Measurements from ENCODE around the gene MOSMO.
"Not testable (repeated sequence)": the region's sequence is repeated elsewhere in the genome, so short reads cannot be mapped to it uniquely, and the experiment has no call there.

MOSMO gene

DNA sequence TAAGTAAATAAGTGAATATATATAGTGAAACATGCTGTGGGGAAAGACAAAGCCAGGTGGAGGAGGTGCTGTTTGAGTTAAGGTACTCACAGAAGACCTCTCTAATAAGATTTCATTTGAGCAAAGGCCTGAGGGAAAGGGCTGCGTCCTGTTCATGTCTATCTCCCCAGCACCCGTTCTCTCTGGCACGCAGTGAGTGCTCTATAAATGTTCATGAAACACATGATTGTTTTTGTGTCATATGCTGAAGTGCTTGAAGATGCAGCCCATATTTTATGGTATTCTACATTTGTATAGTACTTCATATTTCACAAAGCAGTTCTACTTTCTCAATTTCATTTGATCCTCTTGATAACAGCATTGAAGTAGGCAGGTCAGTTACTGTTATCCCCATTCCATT, 85.4 kb downstream of the MOSMO start:
- no peak for DNase-seq (ENCODE audit: low spot score)

DNA sequence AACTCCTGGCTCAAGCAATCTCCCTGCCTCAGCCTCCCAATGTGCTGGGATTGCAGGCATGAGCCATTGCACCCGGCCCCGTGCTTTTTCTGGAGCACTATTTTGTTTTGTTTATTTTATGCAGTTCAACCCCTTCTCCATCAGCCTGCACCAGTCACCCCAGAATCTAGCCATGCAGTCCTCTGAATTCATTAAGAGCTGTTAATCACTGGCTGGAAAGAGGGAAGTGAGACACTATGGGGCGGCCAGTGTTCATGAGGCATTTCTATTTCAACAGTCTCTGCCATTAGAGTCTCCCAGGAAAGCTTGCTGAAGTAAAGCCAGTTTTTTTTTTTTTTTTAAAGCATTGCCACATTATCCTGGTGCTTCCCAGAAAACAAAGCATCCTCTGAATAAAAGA, 86.1 kb downstream of the MOSMO start:
- no peak for DNase-seq (ENCODE audit: low spot score)

DNA sequence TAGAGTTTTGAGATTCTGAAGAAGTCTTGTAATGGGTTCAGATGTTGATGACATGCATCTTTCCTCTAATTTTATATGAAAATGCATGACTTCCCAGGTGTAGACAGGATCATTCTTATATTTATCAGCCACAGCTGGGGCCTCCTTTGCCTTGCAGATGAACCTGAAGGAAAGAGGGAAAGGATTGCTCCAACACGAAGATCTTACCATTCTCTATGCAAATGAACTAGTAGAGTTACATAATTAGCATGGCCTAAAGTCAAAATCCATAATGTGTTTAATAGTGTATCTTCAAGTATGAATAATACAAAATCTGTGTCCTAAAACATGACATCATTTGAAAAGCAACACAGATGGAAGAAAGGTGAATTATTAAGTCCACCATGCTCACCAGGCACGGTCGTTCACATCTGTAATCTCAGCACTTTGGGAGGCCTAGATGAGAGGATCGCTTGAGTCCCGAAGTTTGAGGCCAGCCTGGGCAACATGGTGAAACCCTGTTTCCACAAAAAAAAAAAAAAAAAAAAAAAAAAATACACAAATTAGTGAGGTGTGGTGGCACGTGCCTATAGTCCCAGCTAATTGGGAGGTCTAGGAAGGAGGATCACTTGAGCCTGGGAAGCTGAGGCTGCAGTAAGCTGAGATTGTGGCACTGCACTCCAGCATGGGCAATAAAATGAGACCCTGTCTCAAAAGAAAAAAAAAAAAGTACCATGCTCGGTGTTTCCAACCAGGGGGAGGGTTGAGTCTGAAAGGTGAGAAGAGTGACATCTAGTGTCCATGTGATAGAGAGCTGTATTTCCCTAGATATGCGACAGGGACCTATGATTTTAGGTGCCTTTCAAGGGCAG, 90.7 kb downstream of the MOSMO start:
- DNase-seq (ENCODE audit: low spot score) = no peak

DNA sequence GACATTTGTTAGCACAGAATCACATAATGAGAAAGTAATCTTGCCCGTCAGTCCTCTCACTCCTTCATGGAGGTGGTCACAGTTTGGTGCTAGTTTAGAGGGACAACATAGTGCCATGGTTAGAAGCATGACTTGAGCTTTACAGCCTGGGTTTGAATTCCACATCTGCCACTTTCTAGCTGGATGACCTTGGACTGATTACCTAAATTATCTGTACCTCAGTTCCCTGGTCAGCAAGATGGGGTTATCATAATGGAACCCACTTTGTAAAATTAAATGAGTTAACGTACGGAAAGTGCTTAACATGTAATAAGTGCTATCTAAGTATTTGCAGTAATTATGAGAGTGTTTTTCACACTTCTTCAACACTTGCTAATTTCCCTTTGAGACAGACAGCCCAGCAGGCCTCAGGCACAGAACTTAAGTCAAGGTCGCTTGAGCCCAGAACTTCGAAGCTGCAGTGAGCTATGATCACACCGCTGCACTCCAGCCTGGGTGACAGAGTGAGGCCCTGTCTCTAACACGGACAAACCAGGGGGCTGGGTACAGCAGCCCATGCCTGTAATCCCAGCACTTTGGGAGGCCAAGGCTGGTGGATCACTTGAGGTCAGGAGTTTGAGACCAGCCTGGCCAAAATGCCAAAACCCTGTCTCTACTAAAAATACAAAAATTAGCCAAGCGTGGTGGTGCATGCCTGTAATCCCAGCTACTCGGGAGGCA, 91.5 kb downstream of the MOSMO start:
- no peak for DNase-seq (ENCODE audit: low spot score)

DNA sequence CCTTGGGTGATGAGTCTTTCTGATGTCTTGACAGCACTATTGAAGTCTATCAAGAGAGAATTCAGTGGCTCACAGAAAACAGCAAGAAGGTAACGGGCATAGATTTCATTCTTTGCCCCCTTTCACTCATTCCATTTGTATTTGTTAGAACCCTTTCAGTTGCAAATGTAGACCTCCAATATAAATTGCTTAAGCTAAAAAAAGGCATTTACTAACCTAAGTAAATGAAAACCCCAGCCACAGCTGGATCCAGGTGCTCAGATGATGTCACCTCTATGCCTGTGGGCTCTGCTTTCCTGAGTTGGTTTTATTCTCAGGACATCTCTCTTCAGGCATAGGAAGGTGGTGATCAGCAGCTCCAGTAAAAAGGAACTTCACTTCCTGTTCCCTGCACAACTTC, 95.5 kb downstream of the MOSMO start:
- DNase-seq (ENCODE audit: low spot score) = no peak

DNA sequence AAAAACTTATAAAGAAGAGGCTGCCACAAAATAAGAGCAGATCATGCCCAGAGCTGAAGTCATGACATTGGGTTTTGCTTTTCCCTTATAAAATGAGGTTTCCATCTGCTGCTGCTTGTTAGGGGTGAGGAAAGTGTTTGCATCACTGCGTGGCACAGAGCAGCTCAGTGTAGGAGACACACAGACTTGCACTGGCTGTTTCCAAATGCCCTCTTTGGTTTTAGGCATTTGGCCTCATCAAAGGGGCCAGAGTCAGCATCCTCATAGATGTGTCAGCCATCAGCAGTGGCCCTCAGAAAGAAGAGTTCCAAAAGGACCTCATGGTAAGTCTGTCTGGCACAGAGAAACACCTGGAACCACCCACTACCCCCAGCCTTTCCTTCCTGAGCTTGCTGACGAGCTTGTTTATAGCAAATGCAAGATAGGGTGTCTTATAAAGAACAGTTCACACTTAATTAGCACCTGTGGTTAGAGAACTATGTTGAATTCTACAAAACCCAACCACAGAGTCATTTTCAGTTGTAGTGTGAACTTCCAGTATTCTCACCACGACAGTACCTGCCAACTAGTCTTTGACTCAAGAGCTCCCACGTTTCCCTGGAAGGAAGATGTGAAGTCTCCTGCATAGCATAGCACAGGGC, 101.5 kb downstream of the MOSMO start:
- DNase-seq (ENCODE audit: low spot score) = no peak

DNA sequence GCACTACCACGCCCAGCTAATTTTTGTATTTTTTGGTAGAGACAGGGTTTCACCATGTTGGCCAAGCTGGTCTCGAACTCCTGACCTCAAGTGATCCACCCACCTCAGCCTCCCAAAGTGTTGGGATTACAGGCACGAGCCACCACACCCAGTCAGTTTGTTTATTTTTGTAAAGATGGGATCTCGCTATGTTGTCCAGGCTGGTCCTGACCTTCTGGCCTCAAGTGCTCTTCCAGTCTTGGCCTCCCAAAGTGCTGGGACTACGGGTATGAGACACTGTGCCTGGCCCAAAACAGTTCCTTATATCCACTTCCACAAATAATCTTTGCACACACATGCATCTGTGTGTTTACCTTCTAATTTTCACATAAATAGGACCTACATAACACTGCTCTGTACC, 103.7 kb downstream of the MOSMO start:
- DNase-seq (ENCODE audit: low spot score) = not testable (repeated sequence)

DNA sequence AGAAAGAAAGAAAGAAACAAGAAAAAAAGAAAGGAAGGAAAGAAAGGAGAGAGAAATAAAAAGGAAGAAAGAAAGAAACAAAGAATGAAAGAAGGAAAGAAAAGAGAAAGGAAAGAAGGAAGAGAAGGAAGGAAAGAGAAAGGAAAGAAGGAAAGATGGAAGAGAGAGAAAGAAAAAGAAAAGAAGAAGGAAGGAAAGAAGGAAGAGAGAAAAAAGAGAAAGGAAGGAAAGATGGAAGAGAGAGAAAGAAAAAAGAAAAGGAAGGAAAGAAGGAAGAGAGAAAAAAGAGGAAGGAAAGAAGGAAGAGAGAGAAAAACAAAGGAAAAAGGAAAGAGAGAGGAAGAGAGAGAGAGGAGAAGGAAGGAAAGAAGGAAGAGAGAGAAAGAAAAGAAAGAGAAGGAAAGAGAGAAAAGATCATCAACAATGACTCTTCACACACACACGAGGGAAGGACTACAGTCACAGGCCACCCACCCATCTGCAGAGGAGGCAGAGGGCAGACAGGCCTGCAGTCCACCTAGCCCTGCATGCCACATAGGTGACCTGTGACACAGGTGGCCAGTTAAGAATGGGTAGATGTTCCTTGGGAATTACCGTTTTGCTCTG, 108.3 kb downstream of the MOSMO start:
- no peak for DNase-seq (ENCODE audit: low spot score)

DNA sequence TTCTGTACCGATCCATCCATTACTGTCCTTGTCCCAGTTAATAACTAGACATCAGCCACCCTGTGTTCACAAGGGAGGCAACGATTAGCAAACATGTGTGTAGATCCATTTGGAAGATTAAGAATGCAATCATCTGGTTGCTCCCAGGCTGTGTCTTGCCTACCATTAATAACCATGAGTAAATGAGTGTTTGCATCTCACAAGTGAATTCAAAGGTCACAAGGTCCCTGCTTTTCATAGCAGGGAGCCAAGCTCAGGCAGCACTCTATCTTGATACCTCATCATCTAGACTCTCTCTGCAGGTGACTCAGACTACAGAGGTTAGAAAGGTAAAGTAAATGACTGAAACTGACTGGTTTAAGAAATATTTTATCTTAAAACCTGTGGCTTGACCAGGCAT, 109.7 kb downstream of the MOSMO start:
- DNase-seq (ENCODE audit: low spot score) = no peak

DNA sequence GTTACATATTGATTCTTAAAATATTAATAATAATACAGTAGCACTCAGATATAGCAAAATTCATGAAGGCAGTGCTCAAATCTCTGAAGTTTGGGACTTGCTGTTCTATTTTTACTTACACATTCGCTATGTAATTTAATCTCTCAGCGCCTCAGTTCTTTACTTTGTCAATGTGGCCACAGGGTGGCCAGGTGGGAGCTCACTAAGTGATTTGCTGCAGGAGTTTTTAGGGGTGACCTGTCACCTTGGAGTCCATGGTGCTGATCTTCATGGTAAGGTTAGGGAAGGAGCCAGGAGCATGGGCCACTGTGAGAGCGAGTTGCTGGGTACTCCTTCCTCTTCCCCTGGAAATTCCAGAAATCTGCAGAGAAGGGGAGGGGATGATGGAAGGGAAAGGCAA, 112.5 kb downstream of the MOSMO start:
- no peak for DNase-seq (ENCODE audit: low spot score)

DNA sequence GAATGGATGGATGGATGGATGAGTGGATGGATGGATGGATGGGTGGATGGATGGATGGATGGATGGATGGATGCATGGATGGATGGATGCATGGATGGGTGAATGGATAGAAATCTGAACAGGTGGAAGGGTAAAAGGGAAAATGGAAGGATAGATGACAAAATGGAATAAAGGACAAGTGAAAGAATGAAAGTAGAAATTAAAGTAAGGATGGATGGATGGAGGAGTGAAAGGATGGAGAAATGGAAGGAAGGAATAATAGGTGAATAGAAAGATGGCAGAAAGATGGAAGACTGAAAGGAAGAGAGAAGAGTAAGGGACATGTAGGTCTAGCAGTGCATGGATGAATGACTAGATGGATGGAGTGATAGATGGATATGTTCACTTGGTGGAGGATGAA, 114.3 kb downstream of the MOSMO start:
- no peak for DNase-seq (ENCODE audit: low spot score)

DNA sequence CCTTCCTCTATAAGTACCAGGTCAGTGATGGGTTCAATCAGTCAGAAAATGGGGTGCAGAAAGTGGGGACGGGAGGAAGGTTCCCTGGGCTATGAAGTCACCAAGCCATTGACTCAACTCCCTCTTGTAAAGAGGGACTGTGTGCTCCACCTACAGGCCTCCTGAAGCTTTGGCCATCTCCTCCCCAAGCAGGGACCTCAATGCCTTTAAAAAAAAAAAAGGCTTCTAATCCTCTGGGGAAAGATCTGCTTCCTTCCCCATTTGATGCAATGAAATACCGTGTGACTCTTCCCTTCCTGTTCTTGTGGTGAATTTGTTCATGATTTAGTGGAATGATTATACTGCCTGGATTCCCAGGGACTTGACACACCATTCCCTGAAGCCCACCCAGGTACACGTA, 115.2 kb downstream of the MOSMO start:
- no peak for DNase-seq (ENCODE audit: low spot score)

DNA sequence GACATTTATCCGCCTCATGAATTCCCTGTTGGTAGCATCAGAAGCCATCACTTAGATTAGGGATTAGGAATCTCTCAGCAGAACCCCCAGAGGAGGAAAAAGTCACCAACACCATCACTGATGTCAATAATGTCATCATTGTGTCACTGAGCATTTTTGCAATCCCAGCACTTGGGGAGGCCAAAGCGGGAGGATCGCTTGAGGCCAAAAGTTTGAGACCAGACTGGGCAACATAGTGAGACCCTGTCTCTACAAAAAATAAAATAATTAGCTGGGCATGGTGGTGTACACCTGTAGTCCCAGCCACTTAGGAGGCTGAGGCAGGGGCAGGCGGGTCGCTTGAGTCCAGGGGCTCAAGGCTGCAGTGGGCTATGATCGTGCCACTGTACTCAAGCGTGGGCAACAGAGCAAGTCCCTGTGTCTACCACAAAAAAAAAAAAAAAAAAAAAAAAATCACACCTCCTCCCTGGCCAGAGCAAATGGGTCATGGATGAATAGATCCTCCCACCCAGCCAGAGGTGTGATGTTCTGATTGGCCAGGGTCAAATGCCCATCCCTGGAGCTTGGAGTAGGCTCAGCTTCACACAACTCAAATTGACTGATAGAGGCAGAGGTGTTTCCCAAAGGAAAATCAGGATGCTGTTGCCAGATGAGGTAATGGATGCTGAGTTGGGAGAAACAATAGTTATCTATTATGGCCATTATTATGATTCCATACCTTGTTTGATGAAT, 116.0 kb downstream of the MOSMO start:
- no peak for DNase-seq (ENCODE audit: low spot score)

DNA sequence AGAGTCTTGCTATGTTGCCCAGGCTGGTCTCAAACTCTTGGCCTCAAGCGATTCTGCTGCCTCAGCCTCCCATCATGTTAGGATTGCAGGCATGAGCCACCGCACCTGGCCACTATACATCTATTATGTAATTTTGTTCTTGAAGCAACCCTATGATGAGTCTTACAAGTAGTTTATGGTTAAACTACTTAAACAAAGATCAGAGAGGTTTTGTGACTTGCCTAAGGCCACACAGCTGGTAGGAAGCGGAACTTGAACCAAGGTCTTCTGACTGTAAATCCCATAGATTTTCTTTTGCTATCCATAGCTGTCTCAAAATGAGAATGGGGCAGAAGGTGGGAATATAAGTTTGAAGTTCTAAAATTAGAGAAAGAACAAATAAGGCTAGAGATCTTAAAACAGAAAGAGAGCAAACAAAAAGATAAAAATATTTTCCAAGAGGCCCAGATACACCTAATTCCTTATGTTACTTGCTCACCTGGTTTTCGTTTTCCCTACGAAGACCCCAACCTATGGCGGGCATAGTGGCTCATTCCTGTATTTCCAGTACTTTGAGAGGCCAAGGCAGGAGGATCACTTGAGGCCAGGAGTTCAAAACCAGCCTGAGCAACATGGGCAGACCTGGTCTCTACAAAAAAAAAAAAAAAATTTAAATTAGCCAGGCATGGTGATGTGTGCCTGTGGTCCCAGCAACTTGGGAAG, 116.8 kb downstream of the MOSMO start:
- DNase-seq (ENCODE audit: low spot score) = no peak

DNA sequence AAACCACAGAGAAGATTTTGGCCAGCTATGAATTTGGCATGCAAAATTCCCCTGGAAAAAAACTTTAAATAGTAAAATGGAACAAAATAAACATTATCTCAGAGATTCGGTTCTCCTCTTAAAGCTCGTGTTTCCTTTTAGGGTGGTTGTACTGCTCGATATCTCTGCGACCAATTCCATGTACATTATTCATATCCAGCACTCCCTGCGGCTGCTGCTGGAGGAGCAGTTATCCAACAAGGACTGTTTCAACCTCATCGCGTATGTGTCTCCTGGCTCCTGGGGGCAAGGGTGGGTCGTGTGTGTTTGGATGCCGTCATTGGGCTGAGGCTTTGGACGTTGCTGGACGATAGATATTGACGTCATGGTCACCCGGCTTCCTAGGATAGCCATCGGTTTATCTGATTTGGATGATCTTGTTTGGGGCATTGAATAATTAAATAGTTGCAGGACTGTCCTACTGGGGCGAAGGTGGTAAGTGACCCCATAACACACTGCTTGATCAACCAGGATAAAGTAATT, 118.2 kb downstream of the MOSMO start:
- no peak for DNase-seq (ENCODE audit: low spot score)

DNA sequence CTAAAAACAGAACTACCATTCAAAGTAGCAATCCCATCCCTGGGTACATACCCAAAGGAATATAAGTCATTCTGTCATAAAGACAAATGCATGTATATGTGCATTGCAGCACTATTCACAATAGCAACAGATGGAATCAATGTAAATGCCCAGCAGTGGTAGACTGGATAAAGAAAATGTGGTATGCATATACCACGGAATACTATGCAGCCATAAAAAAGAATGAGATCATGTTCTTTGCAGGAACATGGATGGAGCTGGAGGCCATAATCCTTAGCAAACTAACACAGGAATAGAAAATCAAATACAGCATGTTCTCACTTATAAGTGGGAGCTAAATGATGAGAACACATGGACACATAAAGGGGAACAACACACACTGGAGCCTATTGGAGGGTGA, 120.6 kb downstream of the MOSMO start:
- not testable (repeated sequence) for DNase-seq (ENCODE audit: low spot score)

DNA sequence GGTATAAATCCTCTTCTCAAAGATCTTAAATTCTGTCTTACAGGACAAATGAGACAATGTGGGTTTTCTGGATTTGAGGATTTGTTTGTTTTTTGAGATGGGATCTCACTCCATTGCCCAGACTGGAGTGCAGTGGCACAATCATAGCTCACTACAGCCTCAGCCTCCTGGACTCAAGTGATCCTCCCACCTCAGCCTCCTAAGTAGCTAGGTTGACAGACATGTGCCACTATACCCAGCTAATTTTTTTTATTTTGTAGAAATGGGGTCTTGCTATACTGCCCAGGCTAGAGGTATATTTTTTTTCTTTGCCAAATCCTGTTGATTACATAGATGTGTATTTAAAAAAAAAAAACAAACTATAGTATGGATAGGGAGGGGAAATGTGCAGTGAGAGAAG, 122.6 kb downstream of the MOSMO start:
- no peak for DNase-seq (ENCODE audit: low spot score)

DNA sequence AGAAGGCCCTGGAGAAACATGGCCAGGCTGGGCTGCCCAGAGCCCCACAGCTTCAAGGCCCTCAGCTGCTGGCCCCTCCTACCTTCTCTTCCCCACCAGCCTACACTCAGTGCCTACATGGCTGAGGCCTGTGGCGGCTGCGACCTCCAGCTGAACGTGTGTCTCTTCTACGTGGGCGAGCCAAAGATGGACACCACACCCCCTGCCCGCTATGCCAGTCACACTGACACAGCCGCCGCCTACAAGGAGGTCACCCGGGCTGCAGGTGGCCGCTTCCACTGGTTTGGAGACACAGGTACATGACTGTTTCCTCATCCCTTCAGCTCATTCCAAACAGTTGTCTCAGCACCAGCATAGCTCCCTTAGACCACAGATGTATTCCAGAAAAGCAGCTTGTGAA, 124.9 kb downstream of the MOSMO start:
- no peak for DNase-seq (ENCODE audit: low spot score)

Data from hematopoietic multipotent progenitor cell treated with erythropoietin and hydrocortisone succinate and interleukin-3 and kit ligand, for 17 days (in vitro differentiated cells).